LHCN-M2 (cell line): ENCODE results near the gene SSH2. TPM values are rescaled to one million over a fixed set of nuclear protein-coding genes. Genes with fewer than 3 reads are reported as not detected.

Experiments used
- DNase-seq: peaks from one replicate; pipeline ENCODE4 v3.0.0-alpha.2; 2012; ENCODE audit warnings: low read depth
- total RNA-seq: library from RNA; depleted of rRNA; stranded (reverse); fragments of >200 nt; gene quantifications from 2 replicates; pipeline ENCODE4 v1.2.3, GENCODE V29; 2014

The SSH2 gene
- total RNA-seq, 1 experiment from 2014 or later, result 16.5 TPM

DNA sequence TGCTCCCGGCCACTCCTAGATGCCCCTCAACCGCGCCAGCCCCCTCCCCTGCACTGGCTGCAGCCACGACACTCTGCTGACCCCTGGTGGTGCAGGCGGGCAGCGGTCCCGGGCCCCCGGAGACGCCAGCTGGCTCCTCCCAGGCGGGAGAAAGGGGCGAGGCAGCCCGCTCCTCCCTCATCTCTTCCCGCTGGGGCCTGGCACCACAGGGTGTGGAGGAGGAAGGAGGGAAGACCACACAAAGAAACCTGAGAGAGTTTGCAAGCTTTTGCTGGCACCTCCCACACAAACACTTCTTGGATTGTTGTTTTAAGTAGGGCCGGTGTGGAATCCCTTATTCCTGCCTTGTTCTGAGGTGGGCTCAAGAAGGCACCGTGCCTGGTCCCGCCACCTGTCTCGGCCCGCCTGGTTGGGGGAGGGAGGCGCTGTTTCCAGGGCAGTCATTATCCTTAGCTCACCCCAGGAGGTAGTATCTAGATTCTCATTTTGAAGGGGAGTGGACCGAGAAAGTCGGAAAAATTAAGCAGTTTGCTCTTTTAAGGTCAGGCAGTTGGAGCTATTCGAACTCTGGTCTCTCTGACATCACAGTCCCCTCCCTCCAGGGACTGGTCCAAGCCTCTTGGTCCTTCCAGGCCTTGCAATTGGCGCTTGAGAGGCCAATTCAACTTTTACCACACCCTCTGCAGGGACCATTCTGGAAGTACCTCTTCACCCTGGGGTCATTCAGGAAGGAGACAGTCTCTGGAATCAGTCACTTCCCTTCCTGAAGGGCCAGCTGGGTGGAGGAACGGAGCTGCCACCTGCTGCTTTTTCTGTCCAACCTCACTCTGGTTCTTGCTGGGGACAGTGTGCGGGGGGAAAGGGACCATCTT lies 338.1 kb downstream of the SSH2 start:
- DNase-seq, result peak; percentile 79

DNA sequence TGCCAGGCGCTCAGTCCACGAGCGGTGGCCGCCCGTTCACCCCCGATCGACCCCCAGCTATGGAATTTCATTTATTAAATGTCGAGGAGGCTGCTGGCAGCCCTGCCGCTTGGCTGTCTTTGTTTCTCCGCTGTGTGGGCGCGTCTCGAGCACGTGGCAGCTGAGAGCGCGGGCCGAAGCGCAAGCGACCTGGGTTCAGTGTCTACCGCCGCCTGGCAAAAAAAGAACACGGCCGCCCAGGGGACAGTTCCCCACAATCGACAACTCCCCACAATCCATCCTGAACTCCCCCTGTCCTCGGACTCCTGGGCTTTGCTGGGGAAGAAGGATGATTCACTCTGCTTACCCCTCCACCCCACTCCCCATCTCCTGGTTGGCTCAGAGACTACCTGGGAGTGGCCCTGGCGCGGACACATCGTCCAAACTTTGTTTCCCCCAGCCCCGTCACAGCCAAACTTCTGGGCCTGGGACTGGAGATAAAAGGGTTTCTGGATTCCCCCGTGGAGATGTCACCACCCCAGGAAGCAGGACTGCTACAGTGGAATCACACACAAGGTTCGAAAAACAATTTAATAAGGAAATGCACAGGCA lies 338.8 kb downstream of the SSH2 start:
- DNase-seq, result no peak

DNA sequence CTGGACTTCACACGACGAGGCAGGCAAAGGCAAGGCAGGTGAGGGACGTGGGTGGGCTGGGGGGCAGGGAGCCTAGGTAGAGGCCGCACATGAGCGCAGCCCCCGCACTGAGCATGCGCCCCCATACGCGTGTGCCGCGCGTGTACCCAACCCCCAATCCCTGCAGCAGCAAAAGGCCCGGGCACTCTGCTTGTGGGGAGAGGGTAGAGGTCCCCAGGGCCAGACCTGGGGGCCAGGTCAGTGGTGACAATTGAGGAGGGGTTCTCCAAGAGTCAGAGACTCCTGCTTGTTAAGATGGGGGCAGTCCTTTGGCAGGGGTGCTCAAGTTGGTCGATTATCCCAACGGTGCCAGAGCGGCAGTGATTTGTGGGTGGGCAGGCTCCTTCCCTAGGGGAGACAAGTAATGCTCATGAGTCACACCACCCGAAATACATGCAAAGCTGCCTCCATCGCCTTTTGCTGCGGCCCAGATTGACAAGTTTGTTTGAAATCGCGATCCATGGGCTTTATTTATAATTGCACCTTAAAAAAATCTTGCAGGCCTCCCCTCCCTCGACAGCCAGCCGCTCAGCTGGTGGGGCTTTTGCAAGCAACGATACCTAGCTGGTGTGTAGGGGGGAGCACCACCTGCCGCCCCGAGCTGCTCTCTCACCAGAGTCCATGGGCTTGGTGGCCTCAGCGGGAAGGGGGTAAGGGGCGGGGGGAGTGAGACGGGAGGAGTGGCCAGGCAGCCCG lies 339.4 kb downstream of the SSH2 start:
- peak; percentile 75 for DNase-seq

DNA sequence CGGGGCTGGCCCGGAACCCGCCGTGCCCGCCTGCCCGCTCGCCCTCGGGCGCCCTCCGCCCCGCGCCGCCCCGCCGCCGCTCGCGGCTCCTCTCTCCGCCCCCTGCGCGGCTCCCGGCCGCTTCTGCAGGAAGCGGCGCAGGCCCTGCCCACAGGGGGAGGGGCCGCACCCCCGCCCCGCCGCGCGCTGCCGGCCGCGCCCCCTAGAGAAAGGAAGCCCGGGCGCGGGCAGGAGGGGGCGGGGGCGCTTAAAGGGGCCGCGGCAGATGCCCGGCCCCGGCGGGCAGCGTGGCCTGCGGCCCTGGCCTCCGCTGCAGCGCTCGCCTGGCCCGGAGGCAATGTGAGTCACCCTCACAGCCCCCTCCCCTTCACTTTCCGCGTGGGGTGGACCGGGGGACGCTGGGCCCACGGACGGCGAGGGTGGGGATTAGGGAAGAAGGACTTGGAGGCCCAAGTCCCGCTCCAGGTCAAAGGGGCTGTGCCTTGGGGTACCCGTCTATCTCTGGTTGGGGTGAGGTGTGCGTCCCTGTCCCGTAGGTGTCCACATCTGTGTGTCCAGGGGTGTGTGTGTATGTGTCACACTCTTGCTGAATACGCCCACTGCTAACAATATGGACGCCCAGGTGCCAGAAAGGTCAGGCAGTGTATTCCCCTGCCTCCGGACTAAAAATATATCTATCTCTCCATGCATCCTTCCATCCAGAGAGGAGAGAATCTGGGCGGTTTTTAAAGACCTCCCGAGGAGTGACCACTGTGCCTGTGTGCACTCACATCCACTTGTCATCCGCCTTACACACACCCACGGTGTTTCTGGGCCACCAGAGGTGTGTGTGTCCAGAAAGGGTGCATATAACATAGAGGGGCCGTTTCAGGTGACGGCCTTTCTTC lies 340.3 kb downstream of the SSH2 start, which contains the start of gene GIT1:
Gene GIT1, minus strand, starts transcription at position 125 of the 887 bp plus-strand sequence. CDS start 270 bp downstream, outside the sequence.
- peak; percentile 84 for DNase-seq

DNA sequence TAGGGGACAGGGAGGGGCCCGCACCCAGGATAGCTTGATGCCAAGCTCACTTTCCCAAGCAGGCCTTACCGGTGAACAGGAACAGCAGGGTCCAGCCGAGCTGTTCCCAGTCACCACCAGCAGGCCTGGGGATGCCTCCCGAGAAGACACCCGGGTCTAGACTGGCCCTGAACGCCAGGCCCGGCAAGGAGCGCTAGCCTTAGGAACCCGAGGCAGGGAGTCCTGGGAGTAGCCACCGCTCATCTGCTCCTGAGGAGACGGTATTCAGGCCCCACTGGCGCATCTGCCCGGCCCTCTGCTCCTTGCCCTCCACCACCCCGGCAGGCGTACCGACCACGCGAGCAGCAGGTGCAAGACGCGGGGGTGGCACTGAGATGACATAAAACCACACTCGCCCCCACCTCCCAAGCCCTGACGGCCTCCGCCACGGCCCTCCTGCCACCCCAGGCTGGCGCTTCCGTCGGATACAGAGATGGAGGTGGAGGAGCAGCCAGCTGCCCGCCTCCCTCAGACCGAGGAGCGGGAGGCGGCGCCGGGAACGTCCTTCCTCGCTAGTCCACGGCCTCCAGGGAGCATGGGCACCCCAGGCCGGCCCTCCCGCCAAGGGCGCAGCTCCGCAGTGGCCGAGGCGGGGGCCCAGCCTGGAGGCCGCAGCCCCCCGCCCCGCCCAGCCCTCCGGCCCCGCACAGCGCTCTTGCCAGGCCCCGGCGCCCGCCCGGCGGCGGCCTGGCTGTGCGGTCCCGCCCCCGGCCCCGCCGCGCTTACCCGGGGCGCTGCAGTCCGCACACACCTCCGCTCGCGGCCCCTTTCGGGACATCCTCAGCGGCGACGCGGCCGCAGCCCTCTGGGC lies 341.2 kb downstream of the SSH2 start:
- peak; percentile 50 for DNase-seq

DNA sequence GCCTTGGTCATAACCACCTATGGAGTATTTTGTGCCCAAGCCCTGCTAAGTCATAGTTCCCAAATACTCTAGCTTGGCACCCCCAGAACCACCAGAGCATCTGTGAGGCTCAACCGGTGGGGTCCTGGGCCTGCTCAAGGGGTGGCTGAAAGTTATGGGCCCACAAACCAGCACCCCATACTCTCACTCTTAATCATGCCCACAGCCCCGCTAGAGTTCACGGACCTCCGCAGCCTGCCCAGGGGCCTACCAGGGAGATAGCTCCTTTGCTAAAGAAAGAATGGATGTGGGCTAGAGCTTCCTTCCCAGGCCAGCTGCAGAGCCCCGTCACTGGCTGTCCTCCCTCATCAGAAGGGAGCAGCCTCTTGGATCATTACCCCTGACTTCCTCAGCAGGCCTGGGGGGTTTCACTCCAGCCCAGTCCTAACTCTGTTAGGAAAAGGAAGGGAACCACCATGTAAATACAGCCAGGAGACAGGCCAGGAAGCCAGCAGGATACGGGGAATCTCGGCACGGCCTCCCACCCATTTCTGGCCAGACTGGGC lies 341.9 kb downstream of the SSH2 start:
- DNase-seq, result no peak

DNA sequence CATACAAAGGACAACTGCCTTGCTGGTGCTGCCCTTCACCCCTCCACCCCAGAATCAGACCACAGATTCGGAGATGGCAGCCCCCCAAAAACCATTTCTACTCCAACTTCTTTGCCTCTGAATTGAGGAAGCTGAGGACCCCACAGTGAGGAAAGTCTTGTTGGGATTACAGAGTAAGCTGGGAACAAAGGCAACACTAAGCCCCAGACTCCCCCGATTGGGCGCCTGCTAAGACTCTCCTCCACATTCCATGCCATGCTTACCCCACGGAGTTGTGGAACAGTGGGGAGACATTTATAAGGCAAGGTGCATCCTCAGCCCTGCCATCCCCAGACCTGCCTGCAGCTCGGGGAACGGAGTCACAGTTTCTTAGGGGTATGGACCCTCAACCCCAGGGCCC lies 342.4 kb downstream of the SSH2 start:
- no peak for DNase-seq

DNA sequence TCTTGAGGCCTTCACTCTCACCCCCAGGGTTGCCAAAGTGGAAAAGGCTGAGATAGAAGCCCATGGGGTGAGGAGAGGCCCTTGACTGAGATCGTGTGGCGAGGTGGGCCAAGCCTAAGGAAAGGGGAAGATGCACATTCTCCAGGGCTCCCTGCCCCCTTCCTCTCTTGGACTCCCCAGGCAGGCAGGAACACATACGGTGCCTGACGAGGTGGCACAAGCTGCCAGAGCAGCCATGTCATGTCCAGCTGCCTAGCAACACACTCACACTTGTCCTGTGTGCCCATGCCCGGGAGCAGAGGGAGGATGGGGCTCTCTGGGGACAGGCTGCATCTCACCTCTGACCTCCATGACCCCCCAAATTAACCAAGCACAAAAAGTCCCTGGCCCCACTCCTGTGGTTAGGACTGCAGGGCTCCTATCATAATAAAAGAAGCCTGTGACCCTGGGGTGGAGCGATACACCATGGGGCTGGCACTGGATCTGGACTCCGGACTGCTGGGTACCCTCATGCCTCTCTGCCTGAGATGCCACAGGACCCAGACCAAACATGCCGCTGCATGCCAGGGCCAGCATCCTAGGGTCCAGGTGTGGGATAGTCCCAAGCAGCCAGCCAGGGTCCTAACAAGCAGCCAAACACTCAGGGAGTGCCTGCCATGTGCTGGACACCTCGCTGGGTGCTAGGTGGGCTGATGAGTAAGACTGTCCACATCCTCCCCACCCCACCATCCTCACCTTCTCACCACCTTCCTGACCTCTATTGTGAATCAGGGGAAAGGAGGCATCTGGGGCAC lies 343.2 kb downstream of the SSH2 start:
- no peak for DNase-seq

DNA sequence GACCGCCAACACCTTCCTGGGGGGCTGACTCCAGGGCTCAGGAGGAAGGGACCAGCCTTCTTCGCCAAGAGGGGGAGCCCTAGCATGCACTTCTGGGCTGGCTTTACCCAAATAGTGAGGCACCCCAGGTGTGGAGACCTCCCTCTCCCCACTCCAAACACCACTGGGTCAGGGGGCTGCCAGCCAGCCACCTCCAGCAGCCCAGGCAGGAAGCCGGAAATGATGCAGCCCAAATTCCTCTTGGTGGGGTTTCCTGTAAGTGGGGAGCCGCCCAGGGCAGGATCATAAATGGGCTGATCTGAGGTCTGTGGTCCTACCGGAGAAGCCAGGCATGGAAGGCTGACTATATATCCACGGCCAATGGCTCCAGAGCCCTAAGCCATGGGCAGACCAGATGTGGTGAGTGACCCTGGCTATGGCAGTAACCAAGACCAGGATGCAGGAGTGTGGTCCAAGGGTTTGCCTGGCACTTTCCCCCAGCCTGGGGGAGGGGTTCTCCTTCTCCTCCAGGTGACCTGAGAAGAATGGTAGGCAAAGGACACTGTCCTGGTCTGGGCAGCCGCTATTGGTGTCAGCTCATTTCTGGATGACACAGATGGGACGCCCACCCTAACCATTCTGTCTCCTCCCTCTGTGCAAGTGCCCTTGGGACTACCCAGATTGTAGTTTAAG lies 344.8 kb downstream of the SSH2 start:
- DNase-seq, result no peak

DNA sequence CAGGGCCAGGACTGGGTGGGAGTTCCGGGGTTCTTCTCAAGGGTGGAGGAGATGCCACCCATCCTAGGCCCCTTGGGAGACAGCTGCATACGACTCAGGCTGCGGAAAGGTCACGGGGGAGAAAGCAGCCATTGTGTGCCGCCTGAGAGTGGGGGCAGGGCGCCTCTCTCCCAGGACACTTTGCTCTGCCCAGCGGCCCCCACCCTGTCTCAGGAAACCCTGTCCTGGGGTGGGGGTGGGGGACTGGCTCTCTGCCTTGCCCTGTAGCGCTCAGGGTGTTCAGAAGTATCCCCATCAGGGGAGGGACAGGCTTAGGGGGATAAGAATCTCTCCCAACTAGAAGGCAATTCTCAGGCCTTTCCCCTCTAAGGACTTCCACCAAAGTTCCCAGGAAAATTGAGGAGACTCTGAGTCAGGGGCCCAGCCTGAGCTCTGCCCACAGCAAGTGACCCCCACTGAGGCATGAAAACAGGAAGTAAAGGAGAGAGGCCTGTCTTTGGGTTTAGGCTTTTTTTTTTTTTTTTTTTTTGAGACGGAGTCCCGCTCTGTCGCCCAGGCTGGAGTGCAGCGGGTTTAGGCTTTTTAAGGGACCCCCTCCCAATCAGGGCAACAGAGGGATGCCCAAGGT lies 345.5 kb downstream of the SSH2 start:
- no peak for DNase-seq

DNA sequence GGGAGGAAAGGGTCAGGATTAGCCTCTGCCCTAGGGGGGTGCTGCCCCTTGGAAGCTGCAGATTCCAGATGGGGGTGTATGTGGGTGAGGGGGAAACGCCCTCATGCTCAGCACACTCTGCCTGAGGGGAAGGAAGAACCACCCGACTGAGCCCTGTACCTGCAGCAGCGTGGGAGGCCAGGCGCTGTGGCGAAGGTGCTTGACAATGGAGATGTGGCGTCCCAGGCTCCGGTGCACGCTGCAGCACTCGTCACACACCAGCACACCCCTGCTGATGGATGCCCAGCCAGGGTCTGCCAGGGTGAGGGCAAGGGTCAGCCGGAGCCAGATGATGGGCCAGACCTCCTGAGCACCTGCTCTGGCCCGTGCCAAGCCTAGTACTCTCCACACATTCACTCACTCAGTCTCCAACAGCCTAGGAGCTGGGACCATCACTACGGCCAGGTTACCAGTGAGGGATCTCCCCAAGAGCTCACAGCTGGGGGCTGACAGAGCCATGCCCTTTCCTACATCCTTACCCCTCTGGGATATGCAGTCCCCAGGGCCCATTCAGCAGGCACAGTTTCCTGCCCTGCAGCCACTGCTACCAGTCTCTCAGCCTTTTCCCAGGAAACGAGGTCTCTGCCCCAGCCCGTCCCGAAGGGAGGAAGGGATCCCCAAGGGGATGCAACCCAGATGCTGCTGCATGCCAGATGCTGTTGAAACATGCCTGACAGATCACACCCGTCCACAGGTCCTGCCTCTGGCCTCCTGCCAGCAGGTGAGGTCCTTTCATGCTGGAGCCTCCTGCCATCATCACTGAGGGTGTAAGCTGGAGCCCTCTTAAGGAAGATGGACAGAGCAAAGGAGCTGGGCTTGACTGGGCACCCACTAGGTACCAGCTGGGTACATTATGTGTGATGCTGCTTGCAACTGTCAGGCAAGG lies 346.4 kb downstream of the SSH2 start:
- no peak for DNase-seq

DNA sequence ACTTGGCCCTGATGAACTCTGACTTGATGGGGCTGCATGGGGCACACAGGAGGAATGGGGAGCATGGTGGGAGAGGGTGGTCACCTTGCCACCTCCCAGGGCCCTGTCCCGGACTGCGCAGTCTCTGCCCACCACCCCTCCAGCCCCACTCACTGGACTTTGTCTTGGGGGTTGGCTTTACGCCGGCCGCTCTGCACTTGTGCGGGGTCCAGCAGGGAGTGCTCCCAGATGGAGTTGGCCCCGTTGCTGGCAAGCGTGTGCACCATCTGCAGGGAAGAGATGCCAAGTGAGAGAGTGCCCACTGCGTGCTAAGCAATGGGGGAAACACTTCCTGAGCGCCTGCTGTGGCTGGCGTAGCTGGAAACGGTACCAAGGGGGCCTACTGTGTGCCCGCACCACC lies 347.3 kb downstream of the SSH2 start:
- no peak for DNase-seq

DNA sequence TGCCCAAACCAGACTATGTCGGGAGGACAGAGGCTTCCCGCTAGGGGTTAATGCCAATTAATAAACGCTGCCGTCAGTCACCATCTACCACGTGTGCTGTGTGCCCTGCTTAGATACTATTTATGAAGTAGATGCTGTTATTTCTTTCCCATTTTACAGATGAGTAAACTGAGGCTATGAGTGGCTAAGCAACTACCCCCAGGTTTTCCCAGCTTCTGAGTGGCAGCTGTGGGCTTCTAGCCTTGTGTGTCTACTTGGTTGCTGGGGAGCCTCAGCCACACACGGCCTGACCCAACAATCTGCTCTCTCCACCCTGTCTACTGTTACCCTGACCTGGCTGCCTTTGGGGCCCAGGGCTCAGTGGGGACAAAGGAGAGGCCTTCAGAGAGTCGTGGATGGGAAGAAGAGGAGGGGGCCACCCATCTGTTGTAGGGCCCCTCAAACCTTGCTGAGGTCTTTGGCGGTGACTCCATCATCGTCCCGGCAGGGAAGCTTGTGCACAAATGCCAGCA lies 347.7 kb downstream of the SSH2 start:
- DNase-seq, result no peak

DNA sequence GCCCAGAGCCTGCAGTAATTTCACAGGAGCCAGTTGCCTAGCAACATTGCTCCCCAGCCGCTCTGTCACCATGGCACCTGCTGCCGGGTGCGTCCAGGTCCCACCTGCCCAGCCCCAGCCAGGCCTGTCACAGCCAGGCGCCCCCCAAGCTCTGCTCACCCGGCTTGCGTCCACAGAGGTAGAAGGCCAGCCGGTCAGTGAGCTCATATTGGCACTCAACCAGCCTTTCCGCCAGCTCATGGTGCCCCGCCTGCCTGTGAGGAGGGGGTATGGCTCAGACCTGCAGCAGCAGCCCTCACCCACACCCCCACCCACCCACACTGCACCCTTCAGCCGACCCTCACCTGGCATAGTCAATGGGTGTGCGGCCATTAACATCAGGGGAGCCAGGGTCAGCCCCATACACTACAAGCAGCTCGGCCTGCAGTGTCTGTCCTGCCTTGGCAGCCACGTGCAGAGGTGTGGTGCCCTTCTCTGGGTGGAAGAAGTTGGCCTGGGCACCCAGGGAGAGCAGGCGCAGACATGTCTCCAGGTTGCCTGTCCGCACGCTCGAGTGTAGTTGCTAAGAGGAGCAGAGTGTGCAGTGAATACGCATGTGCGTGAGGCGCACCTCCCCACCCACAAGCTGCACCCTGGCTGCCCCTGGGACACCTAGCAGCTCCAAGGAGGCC lies 348.3 kb downstream of the SSH2 start:
- no peak for DNase-seq

DNA sequence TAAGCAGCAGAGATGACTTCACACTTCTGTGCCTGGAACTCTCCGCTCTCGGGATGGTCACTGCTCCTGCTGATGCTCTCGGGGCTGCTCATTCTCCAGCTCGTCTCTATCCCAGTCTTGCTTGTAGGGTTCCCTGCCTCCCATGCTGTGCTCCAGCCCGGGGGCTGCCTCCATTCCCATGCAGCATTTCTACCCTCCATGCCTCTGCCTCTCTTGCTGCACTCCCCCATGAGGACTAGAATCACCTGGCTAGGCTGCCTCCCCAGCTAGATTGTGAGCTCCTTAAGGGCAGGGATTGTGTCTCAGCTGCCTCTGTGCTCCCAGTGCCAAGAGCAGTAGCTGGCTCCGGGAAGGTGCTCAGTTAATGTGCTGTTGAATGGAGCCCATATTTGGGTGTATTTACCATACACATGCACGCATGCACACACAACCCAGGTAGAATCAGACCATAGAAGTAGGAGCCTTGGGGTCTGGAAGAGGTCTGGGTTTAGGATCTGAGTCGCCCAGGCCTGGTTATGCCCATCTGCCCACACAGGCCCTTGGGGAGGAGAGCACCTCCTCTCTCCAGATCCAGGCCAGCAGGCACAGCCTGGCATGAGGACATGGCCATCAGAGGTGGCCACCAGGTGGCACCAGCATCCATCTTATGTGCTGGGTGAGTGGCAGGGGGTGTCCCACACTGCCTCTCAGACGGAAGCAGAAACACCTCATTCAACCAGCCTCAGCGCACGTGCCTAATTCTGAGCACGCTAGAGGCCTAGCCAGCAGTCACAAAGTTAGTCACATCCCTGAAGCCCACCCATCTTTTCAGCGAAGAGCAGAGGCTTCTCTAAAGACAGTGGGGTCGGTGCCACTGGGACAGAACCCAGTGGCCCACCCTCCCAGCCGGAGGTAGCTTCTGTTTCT lies 349.9 kb downstream of the SSH2 start:
- DNase-seq, result peak; percentile 75
